GM21723 (cell line): Measurements from ENCODE around the gene IQUB.
"Not testable (repeated sequence)": the region's sequence is repeated elsewhere in the genome, so short reads cannot be mapped to it uniquely, and the experiment has no call there.

ENCODE experiments used
- ATAC-seq: cut with Tn5 transposase; IDR thresholded peaks from one replicate; pipeline ENCODE4 v1.9.1; 2021; ENCODE audit warnings: mild to moderate bottlenecking, moderate library complexity; ENCODE audit not compliant: unreplicated experiment

IQUB gene

GRCh38 chr7:123534383-123535260 lies at the start of gene IQUB:
TSS of gene IQUB (minus strand) at chr7:123534595. CDS start at chr7:123512340, 22,255 bp downstream.
- ATAC-seq, result peak; percentile 80

- ATAC-seq, result no peak
Observed at GRCh38 chr7:123583821-123584220, 49.4 kb upstream of the IQUB start.

- ATAC-seq, result no peak
Observed at GRCh38 chr7:123581162-123581459, 46.7 kb upstream of the IQUB start.

- ATAC-seq, result peak; percentile 78
Observed at GRCh38 chr7:123580406-123581161, 46.2 kb upstream of the IQUB start.

GRCh38 chr7:123579416-123579815 lies 45.0 kb upstream of the IQUB start:
- no peak for ATAC-seq

GRCh38 chr7:123573896-123574467 lies 39.6 kb upstream of the IQUB start:
- ATAC-seq, result no peak

GRCh38 chr7:123573341-123573740 lies 38.9 kb upstream of the IQUB start:
- no peak for ATAC-seq

GRCh38 chr7:123571684-123572083 lies 37.3 kb upstream of the IQUB start:
- no peak for ATAC-seq

GRCh38 chr7:123571187-123571586 lies 36.8 kb upstream of the IQUB start:
- ATAC-seq, result no peak

GRCh38 chr7:123570390-123571182 lies 36.2 kb upstream of the IQUB start:
- no peak for ATAC-seq

GRCh38 chr7:123569352-123570010 lies 35.1 kb upstream of the IQUB start:
- ATAC-seq, result no peak

GRCh38 chr7:123562121-123562520 lies 27.7 kb upstream of the IQUB start:
- no peak for ATAC-seq

GRCh38 chr7:123558289-123558874 lies 24.0 kb upstream of the IQUB start:
- ATAC-seq, result no peak

GRCh38 chr7:123557398-123558288 lies 23.2 kb upstream of the IQUB start, which contains the start of gene NDUFA5:
TSS of gene NDUFA5 (minus strand) at chr7:123557818. CDS start at chr7:123557795, 23 bp downstream.
- ATAC-seq, result peak; percentile 99

- ATAC-seq, result no peak
Observed at GRCh38 chr7:123557016-123557397, 22.6 kb upstream of the IQUB start.

- no peak for ATAC-seq
Observed at GRCh38 chr7:123555484-123555883, 21.1 kb upstream of the IQUB start.

- no peak for ATAC-seq
Observed at GRCh38 chr7:123553159-123553558, 18.8 kb upstream of the IQUB start.

GRCh38 chr7:123552641-123553040 lies 18.2 kb upstream of the IQUB start:
- no peak for ATAC-seq

GRCh38 chr7:123552134-123552533 lies 17.7 kb upstream of the IQUB start:
- not testable (repeated sequence) for ATAC-seq
